ENCODE results near the gene MAPK8IP1. TPM values are rescaled to one million over a fixed set of nuclear protein-coding genes. Genes with fewer than 3 reads are reported as not detected.

Gene MAPK8IP1
- total and polyA plus RNA-seq, 7 donors = 1.2 to 15.5 (median 4.9) TPM

GRCh38 chr11:45886816-45887520 lies 1.5 kb downstream of the MAPK8IP1 start:
- DNase-seq = no peak
- intact Hi-C loops (cut with DNase I) = no loop called here
- 91 to 94% methylated on average over 4 of the region's 4 CpGs for whole genome bisulfite sequencing, 2 donors
- TF ChIP-seq EP300 (IDR thresholded peaks at IDR 0.05) (no peak), POLR2AphosphoS5 (IDR thresholded peaks at IDR 0.05) (no peak), POLR2A (IDR thresholded peaks at IDR 0.05) (no peak)
- TF ChIP-seq, protein P1, sequence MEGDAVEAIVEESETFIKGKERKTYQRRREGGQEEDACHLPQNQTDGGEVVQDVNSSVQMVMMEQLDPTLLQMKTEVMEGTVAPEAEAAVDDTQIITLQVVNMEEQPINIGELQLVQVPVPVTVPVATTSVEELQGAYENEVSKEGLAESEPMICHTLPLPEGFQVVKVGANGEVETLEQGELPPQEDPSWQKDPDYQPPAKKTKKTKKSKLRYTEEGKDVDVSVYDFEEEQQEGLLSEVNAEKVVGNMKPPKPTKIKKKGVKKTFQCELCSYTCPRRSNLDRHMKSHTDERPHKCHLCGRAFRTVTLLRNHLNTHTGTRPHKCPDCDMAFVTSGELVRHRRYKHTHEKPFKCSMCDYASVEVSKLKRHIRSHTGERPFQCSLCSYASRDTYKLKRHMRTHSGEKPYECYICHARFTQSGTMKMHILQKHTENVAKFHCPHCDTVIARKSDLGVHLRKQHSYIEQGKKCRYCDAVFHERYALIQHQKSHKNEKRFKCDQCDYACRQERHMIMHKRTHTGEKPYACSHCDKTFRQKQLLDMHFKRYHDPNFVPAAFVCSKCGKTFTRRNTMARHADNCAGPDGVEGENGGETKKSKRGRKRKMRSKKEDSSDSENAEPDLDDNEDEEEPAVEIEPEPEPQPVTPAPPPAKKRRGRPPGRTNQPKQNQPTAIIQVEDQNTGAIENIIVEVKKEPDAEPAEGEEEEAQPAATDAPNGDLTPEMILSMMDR (IDR thresholded peaks at IDR 0.05) = no peak
- Histone ChIP-seq H3K4me3 (no peak overlapping the region), H3K4me1 (peaks cover 0 to 9% (median 6%) of the 10 kb centered on the region in 4 donors), H3K36me3 (peaks cover 0 to 6% (median 1%) of the 10 kb centered on the region in 4 donors), H3K27me3 (peaks cover 0 to 6% (median 3%) of the 10 kb centered on the region in 3 donors), H3K27ac (no peak overlapping the region), H3K9me3 (no peaks in the 10 kb centered on the region)

DNA sequence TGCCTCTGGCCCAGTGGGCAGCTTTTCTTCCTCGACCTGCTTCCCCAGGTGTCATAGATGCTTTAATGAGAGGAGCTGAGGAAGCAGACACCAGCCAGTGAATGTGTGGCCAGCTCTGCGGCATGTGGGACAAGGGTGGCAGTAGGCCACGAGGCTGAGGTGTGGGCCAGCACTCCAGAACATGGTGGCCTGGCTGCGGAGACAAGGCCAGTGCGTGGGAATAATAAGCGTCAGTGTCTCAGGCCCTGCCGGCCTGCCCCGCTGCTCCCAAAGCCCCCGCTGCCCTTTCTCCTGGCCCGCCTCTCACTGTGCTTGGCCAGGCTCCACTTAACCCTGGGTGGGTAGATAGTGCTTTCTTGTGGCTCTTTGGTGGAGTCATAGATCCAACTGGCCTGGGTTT lies 2.1 kb downstream of the MAPK8IP1 start:
- intact Hi-C loops (cut with DNase I) = no loop called here
- 93 to 97% methylated on average over 10 of the region's 10 CpGs for WGBS, 2 donors
- H3K4me3 ChIP-seq = no peak overlapping the region
- TF ChIP-seq, protein P1 (IDR thresholded peaks at IDR 0.05) = no peak
- no peak for TF ChIP-seq POLR2A (IDR thresholded peaks at IDR 0.05)
- no peak for TF ChIP-seq POLR2AphosphoS5 (IDR thresholded peaks at IDR 0.05)
- no peak for TF ChIP-seq EP300 (IDR thresholded peaks at IDR 0.05)
- DNase-seq = no peak
- H3K27ac ChIP-seq = no peak overlapping the region
- H3K36me3 ChIP-seq = peaks cover 0 to 3% (median 0%) of the 10 kb centered on the region in 4 donors
- no peaks in the 10 kb centered on the region for H3K9me3 ChIP-seq
- peaks cover 0 to 6% (median 3%) of the 10 kb centered on the region in 3 donors for H3K27me3 ChIP-seq
- H3K4me1 ChIP-seq = peaks cover 0 to 8% (median 6%) of the 10 kb centered on the region in 4 donors

DNA sequence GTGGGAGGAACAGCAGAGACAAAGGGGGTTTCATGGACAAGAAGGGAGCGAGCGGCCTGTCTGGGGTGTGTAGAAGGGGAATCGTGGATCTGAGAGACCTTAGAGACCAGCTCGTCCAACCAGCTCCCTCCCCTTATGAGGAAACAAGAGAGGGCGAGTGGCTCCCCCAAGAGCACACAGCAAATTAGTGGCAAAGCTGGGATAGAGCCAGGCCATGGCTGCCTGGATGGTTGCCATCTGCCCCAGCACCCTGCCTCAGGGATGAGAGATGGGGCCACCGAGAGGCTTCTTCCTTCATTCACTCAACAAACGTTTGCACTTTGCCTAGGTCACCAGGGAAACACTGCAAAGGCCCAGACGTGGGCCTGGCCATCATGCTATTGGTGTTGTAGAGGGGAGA lies 4.1 kb downstream of the MAPK8IP1 start:
- 87 to 88% methylated on average over 8 of the region's 8 CpGs for WGBS, 2 donors
- Histone ChIP-seq H3K36me3 (no peaks in the 10 kb centered on the region), H3K27ac (no peak overlapping the region), H3K9me3 (no peaks in the 10 kb centered on the region), H3K27me3 (peaks cover 0 to 6% (median 3%) of the 10 kb centered on the region in 3 donors), H3K4me1 (peaks cover 0 to 8% (median 6%) of the 10 kb centered on the region in 4 donors), H3K4me3 (no peak overlapping the region)
- TF ChIP-seq POLR2A (IDR thresholded peaks at IDR 0.05) = no peak
- no peak for TF ChIP-seq EP300 (IDR thresholded peaks at IDR 0.05)
- no peak for TF ChIP-seq POLR2AphosphoS5 (IDR thresholded peaks at IDR 0.05)
- TF ChIP-seq, protein P1 (IDR thresholded peaks at IDR 0.05) = no peak
- intact Hi-C loops (cut with DNase I) = no loop called here
- DNase-seq = no peak

- intact Hi-C loops (cut with DNase I) = no loop called here
- TF ChIP-seq POLR2A (IDR thresholded peaks at IDR 0.05) (no peak), EP300 (IDR thresholded peaks at IDR 0.05) (no peak), POLR2AphosphoS5 (IDR thresholded peaks at IDR 0.05) (no peak)
- TF ChIP-seq, protein P1 (IDR thresholded peaks at IDR 0.05) = no peak
- Histone ChIP-seq H3K27me3 (peaks cover 3 to 6% (median 4%) of the 10 kb centered on the region in 3 donors), H3K36me3 (no peaks in the 10 kb centered on the region), H3K27ac (no peak overlapping the region), H3K9me3 (no peaks in the 10 kb centered on the region), H3K4me1 (peaks cover 0 to 8% (median 6%) of the 10 kb centered on the region in 4 donors), H3K4me3 (no peak overlapping the region)
- WGBS, 2 donors = 91% methylated on average over 9 of the region's 9 CpGs
- DNase-seq = no peak
These were observed 4.5 kb downstream of the MAPK8IP1 start for GRCh38 chr11:45889966-45890365.

Data from sigmoid colon (tissue), 7 donors.